Measurements from ENCODE around the gene IYD.

The IYD gene

DNA sequence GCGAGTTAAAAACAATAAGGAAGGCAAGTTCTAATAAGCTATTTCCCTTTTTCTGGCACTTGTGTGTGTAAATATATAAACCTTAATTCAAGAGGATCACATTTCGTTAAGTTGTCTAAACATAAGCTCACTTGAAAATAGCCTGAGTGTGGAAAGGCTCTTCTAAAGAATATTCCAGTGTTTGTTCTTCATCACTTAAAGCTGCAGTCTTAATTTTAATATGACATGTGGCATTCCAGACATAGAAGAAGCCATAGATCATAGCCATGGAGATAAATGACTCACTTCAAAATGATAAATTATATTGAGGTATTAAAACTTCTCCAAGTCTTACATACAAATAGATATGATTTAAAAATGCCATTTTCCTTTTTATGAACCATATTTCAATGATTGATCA lies 42.1 kb downstream of the IYD start:
- TF ChIP-seq CTCF (IDR thresholded peaks at IDR 0.05; ENCODE audit: extremely low read depth, missing control alignments), result no peak
- DNase-seq (ENCODE audit: low spot score), result no peak

DNA sequence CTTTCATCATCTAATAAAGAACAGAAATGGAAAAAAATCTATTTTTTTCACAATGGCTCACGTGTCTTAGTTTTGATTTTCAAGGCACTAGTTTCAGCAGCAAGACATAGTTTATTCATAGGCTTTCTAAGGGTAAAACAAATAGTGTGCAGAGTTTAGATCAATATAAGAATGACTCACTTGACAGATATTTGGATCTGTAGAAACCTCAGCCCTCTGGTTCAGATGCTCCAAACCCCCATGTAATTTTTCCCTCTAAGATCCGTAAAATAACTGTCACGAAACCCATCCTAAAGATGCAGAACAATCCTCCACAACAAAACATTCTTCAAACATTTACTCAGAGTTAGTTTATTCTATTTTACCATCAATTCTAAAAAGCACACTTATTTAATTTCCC lies 43.4 kb downstream of the IYD start:
- DNase-seq (ENCODE audit: low spot score), result no peak

DNA sequence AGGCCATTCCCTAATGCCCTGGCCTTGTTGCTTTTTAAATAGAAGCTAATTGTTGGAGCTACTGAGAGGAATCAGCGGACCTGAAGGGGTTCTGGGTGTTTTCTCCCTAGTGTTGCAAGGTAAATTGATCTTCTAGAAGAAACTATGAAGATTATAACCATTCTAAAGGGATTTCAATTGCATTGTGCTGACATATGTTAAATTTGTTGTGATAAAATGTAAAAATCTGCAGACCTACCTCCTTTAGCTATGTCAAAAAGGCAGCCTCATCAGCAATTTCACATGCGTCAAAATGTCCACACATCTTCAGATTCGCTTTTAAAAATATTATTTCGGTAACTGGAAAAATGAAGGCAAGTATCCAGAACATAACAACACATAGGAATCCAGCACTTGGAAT lies 44.4 kb downstream of the IYD start:
- DNase-seq (ENCODE audit: low spot score), result no peak
- TF ChIP-seq CTCF (IDR thresholded peaks at IDR 0.05; ENCODE audit: extremely low read depth, missing control alignments), result no peak

More for the DNA sequence above, 43.4 kb downstream of the IYD start:
- no peak for TF ChIP-seq CTCF (IDR thresholded peaks at IDR 0.05; ENCODE audit: extremely low read depth, missing control alignments)

- no peak for TF ChIP-seq CTCF (IDR thresholded peaks at IDR 0.05; ENCODE audit: extremely low read depth, missing control alignments)
- no peak for DNase-seq (ENCODE audit: low spot score)
Observed at GRCh38 chr6:150413781-150414281, 45.0 kb downstream of the IYD start.

DNA sequence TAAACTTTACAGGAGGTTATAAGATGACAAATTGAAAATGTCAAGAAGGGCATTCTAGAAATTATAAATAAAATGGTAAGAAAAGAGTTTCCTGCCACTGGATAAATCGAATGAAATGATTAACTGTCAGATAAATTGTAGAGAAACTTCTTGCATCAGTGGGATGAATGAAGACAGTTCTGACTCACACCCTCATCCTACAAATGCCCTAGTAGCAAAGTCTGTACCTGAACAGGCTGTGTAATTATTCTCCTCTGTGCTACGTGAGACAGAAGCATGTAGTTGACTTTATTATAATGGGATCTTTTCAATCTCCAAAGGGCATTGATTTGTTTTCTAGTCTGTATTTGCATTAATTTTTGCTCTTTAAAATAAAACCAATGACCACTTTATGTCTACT lies 47.3 kb downstream of the IYD start:
- DNase-seq (ENCODE audit: low spot score), result no peak
- no peak for TF ChIP-seq CTCF (IDR thresholded peaks at IDR 0.05; ENCODE audit: extremely low read depth, missing control alignments)

DNA sequence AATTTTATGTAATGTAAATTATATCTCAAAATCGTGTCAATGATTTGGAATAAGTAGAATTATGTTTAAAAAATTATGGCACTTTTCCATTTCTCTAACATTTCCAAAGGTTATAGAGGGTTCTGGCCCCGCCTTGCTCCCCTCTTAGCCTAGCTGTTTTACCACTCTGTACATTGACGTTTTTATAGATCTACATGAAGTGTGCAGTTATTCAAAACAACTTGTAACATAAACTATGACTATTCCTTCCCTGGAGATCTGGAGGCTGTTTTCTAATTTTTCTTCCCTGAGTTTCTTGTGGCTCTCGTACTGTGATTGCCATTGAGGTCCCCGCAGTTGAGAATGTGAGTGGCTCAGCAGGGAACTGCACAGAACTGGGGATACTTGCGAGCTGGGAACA lies 48.4 kb downstream of the IYD start:
- DNase-seq (ENCODE audit: low spot score), result no peak
- TF ChIP-seq CTCF (IDR thresholded peaks at IDR 0.05; ENCODE audit: extremely low read depth, missing control alignments), result no peak

- peak; percentile 70 for DNase-seq (ENCODE audit: low spot score)
- TF ChIP-seq CTCF (IDR thresholded peaks at IDR 0.05; ENCODE audit: extremely low read depth, missing control alignments), result peak; percentile 75
Observed at GRCh38 chr6:150417899-150418826, 49.4 kb downstream of the IYD start.
